IMR-90 (cell line): ENCODE data around the gene LRRTM4. TPM values are rescaled to one million over a fixed set of nuclear protein-coding genes. Genes with fewer than 3 reads are reported as not detected.
A peak's percentile ranks its signal among the peaks of the same experiment; 100 is the strongest.

ENCODE experiments used
- ATAC-seq: fragments of 200-7000 bp; cut with Tn5 transposase; 2 replicates; pipeline ENCODE4 v1.9.1; 2020; ENCODE audit warnings: low read depth, mild to moderate bottlenecking, moderate library complexity
- BruUV-seq: library from RNA; stranded (reverse); fragments of 400-500 nt; replicated peaks from 2 replicates; lab custom pipeline; 2021; lab: Mats Ljungman, UMichigan
- CTCF ChIA-PET: fragments of 300-600 bp; formaldehyde crosslinking; extraction: SDS; loops from one replicate; lab custom pipeline; 2021; ENCODE audit warnings: antibody characterized with exemption; lab: Yijun Ruan, JAX
- POLR2A ChIA-PET: fragments of 300-600 bp; sonication (Branson Sonifier 250); formaldehyde crosslinking; loops from one replicate; lab custom pipeline; 2022; ENCODE audit warnings: antibody characterized with exemption; ENCODE audit not compliant: unreplicated experiment; lab: Charles Lee
- DNase-seq: peaks from one replicate; pipeline ENCODE4 v3.0.0; 2013
- H2AFZ ChIP-seq: replicated peaks from 2 replicates; pipeline ENCODE3; 2013; ENCODE audit warnings: low read length, mild to moderate bottlenecking; ENCODE audit not compliant: poor library complexity
- H2AK5ac ChIP-seq: 2 replicates; pipeline ENCODE4 v1.6.1; 2013; ENCODE audit warnings: low read depth, low read length, inconsistent platforms
- H2AK9ac ChIP-seq: replicated peaks from 2 replicates; pipeline ENCODE3; 2013; ENCODE audit warnings: mild to moderate bottlenecking, low read depth, low read length, moderate library complexity; ENCODE audit not compliant: poor library complexity
- H2BK120ac ChIP-seq: 2 replicates; pipeline ENCODE4 v1.6.1; 2013; ENCODE audit warnings: low read depth, low read length, inconsistent platforms
- H2BK15ac ChIP-seq: 3 replicates; pipeline ENCODE4 v1.6.1; 2013; ENCODE audit warnings: low read depth, low read length, inconsistent platforms
- H2BK20ac ChIP-seq: 2 replicates; pipeline ENCODE4 v1.6.1; 2013; ENCODE audit warnings: low read depth, mild to moderate bottlenecking, inconsistent platforms, low read length, moderate library complexity
- H2BK5ac ChIP-seq: 2 replicates; pipeline ENCODE4 v1.6.1; 2013; ENCODE audit warnings: mild to moderate bottlenecking, low read depth, low read length, inconsistent platforms; ENCODE audit not compliant: poor library complexity, severe bottlenecking
- H3K14ac ChIP-seq: replicated peaks from 2 replicates; pipeline ENCODE4 v1.6.1; 2013; ENCODE audit warnings: low read depth, low read length, inconsistent platforms
- H3K18ac ChIP-seq: 2 replicates; pipeline ENCODE4 v1.6.1; 2013; ENCODE audit warnings: low read depth, low read length, control low read depth
- H3K23ac ChIP-seq: 2 replicates; pipeline ENCODE4 v1.6.1; 2013; ENCODE audit warnings: low read depth, low read length, inconsistent platforms
- H3K27ac ChIP-seq: 2 replicates; pipeline ENCODE4 v1.5.1; 2013; ENCODE audit warnings: mild to moderate bottlenecking, control low read depth, low read length; ENCODE audit not compliant: insufficient read depth
- H3K27me3 ChIP-seq: 2 replicates; pipeline ENCODE4 v1.6.1; 2013; ENCODE audit warnings: low read length; ENCODE audit not compliant: control insufficient read depth, insufficient read depth
- H3K36me3 ChIP-seq: 2 replicates; pipeline ENCODE4 v1.6.1; 2013; ENCODE audit warnings: low read length, mixed read lengths; ENCODE audit not compliant: control insufficient read depth, insufficient read depth
- H3K4ac ChIP-seq: 2 replicates; pipeline ENCODE4 v1.6.1; 2013; ENCODE audit warnings: low read depth, low read length, inconsistent platforms
- H3K4me1 ChIP-seq: 2 replicates; pipeline ENCODE4 v1.6.1; 2013; ENCODE audit warnings: low read length, mixed read lengths; ENCODE audit not compliant: control insufficient read depth, insufficient read depth
- H3K4me2 ChIP-seq: 2 replicates; pipeline ENCODE4 v1.6.1; 2013; ENCODE audit warnings: low read depth, mild to moderate bottlenecking, control low read depth, low read length, moderate library complexity
- H3K4me3 ChIP-seq: 2 replicates; pipeline ENCODE4 v1.5.1; 2013; ENCODE audit warnings: low read depth, mild to moderate bottlenecking, control low read depth, low read length, moderate library complexity; ENCODE audit not compliant: insufficient read depth
- H3K56ac ChIP-seq: 2 replicates; pipeline ENCODE4 v1.6.1; 2013; ENCODE audit warnings: low read length, inconsistent platforms; ENCODE audit not compliant: insufficient read depth; ENCODE audit errors: extremely low read depth
- H3K79me1 ChIP-seq, 2 experiments: 2 replicates each; pipeline ENCODE4 v1.6.1; 2013; ENCODE audit warnings: low read length in 2 of 2, inconsistent platforms in 1 of 2, low read depth in 1 of 2
- H3K9ac ChIP-seq: 2 replicates; pipeline ENCODE4 v1.6.1; 2013; ENCODE audit warnings: low read depth, low read length, control low read depth
- H3K9me1 ChIP-seq: 2 replicates; pipeline ENCODE4 v1.6.1; 2013; ENCODE audit warnings: low read length, inconsistent platforms; ENCODE audit not compliant: insufficient read depth
- H3K9me3 ChIP-seq: 2 replicates; pipeline ENCODE4 v1.6.1; 2013; ENCODE audit warnings: low read length; ENCODE audit not compliant: control insufficient read depth, insufficient read depth
- H4K20me1 ChIP-seq: 2 replicates; pipeline ENCODE4 v1.6.1; 2013; ENCODE audit warnings: low read length, inconsistent platforms; ENCODE audit not compliant: insufficient read depth
- H4K5ac ChIP-seq: 2 replicates; pipeline ENCODE4 v1.6.1; 2013; ENCODE audit warnings: mild to moderate bottlenecking, low read depth, low read length, control low read depth
- H4K8ac ChIP-seq, 2 experiments: 2 replicates each; pipeline ENCODE4 v1.6.1; 2013; ENCODE audit warnings: low read depth in 2 of 2, low read length in 2 of 2, control low read depth in 1 of 2, inconsistent platforms in 1 of 2
- H4K91ac ChIP-seq: 2 replicates; pipeline ENCODE4 v1.6.1; 2013; ENCODE audit warnings: low read depth, low read length, inconsistent platforms; ENCODE audit not compliant: insufficient read depth
- CEBPB ChIP-seq: IDR thresholded peaks from 2 replicates; pipeline ENCODE4 v1.6.1; 2012; ENCODE audit warnings: low read depth, low read length, improper control_type of control experiment
- MAFK ChIP-seq: IDR thresholded peaks from 2 replicates; pipeline ENCODE4 v1.6.1; 2012; ENCODE audit warnings: low read depth, low read length, improper control_type of control experiment
- WGBS, 2 experiments: methylation state at CpG; one replicate each; pipeline versions ENCODE4 v1.1.5 to v1.1.7; 2013; ENCODE audit warnings: missing lambda C conversion rate in 2 of 2; ENCODE audit not compliant: insufficient read length in 1 of 2; ENCODE audit errors: extremely low coverage in 2 of 2; 5-methylcytosine and 5-hydroxymethylcytosine counted together
- dilution Hi-C: fragments of 300-500 bp; cut with HindIII; formaldehyde crosslinking; loops from one replicate; pipeline ENCODE4 v1.14.3; 2018; ENCODE audit warnings: low sequenced_read_pairs; ENCODE audit not compliant: unreplicated experiment
- in situ Hi-C: fragments of 300-500 bp; cut with MboI; formaldehyde crosslinking; loops from 3 replicates; pipeline ENCODE4 v1.14.3; 2019; ENCODE audit warnings: low sequenced_read_pairs, inconsistent platforms, mixed read lengths
- intact Hi-C: fragments of 100-400 bp; cut with micrococcal nuclease; formaldehyde crosslinking; loops from 2 replicates; pipeline ENCODE4 v1.10.0; 2022
- polyA plus RNA-seq, 3 experiments: library from polyadenylated mRNA; depleted of rRNA; stranded (reverse); fragments of >200 nt; gene quantifications; 2 replicates each; pipeline ENCODE4 v1.2.3, GENCODE V29; 2012; ENCODE audit warnings: low replicate concordance in 1 of 3
- total RNA-seq: library from RNA; depleted of rRNA; stranded (reverse); fragments of >200 nt; gene quantifications from 2 replicates; pipeline ENCODE4 v1.2.3, GENCODE V29; 2012

The LRRTM4 gene
- total and polyA plus RNA-seq, 2 of the 4 experiments (the other 2 are of a cell fraction), result not detected

- no peaks in the 10 kb centered on the region for H3K79me1 ChIP-seq
- in situ Hi-C loops (no loop called here), dilution Hi-C loops (no loop called here), intact Hi-C loops (no loop called here)
- H3K9me3 ChIP-seq, result no peaks in the 10 kb centered on the region
- no peak overlapping the region for H2BK120ac ChIP-seq
- H2BK15ac ChIP-seq, result no peak overlapping the region
- H3K9ac ChIP-seq, result no peak overlapping the region
- no peak overlapping the region for H3K14ac ChIP-seq
- H2AK9ac ChIP-seq, result no peak overlapping the region
- H4K91ac ChIP-seq, result no peak overlapping the region
- H3K4ac ChIP-seq, result no peak overlapping the region
- H3K56ac ChIP-seq, result no peak overlapping the region
- ChIA-PET POLR2A (no interaction called here), CTCF (no interaction called here)
- no peak overlapping the region for H2BK20ac ChIP-seq
- no peaks in the 10 kb centered on the region for H3K36me3 ChIP-seq
- no peak overlapping the region for H4K5ac ChIP-seq
- no peak overlapping the region for H2AFZ ChIP-seq
- H3K4me2 ChIP-seq, result no peak overlapping the region
- DNase-seq, result no peak
- no TSS peak for BruUV-seq
- no peak overlapping the region for H3K27ac ChIP-seq
- H2BK5ac ChIP-seq, result no peak overlapping the region
- H3K9me1 ChIP-seq, result no peaks in the 10 kb centered on the region
- no peaks in the 10 kb centered on the region for H4K20me1 ChIP-seq
- WGBS, 2 experiments, result no CpG with 5 or more reads among the region's 2 CpGs
- no peak overlapping the region for H3K23ac ChIP-seq
- no peak overlapping the region for H3K18ac ChIP-seq
- TF ChIP-seq MAFK (peak; percentile 50), CEBPB (no peak)
- no peak overlapping the region for H4K8ac ChIP-seq
- no peaks in the 10 kb centered on the region for H3K27me3 ChIP-seq
- H3K4me3 ChIP-seq, result no peak overlapping the region
- no peaks in the 10 kb centered on the region for H3K4me1 ChIP-seq
- no peak overlapping the region for H2AK5ac ChIP-seq
- no peak for ATAC-seq
Measured at GRCh38 chr2:76745605-76746004, 776.6 kb downstream of the LRRTM4 start.
